GM23338 (cell line): ENCODE data around the gene UCKL1. TPM values are rescaled to one million over a fixed set of nuclear protein-coding genes. Genes with fewer than 3 reads are reported as not detected.

ENCODE experiments used
- ATAC-seq: fragments of 200-7000 bp; cut with Tn5 transposase; 3 replicates; pipeline ENCODE4 v1.9.1; 2020
- DNase-seq: peaks from one replicate; pipeline ENCODE4 v3.0.0-alpha.2; 2015; ENCODE audit warnings: low spot score
- H2AFZ ChIP-seq: fragments of 200-600 bp; sonication (generic); 2 replicates; pipeline ENCODE4 v1.8.0; 2016; ENCODE audit warnings: antibody characterized with exemption, mild to moderate bottlenecking, moderate library complexity
- H3F3A ChIP-seq: fragments of 200-600 bp; sonication (generic); replicated peaks from 2 replicates; pipeline ENCODE4 v1.8.0; 2017; ENCODE audit warnings: antibody characterized with exemption, mixed run types, low read depth
- H3K27ac ChIP-seq: fragments of 200-600 bp; sonication (generic); 2 replicates; pipeline ENCODE4 v1.6.1; 2016; ENCODE audit warnings: low read depth
- H3K27me3 ChIP-seq: fragments of 200-600 bp; sonication (generic); 2 replicates; pipeline ENCODE4 v1.8.0; 2016; ENCODE audit warnings: mild to moderate bottlenecking, mixed run types, moderate library complexity; ENCODE audit not compliant: insufficient read depth
- H3K36me3 ChIP-seq: fragments of 200-600 bp; sonication (generic); 2 replicates; pipeline ENCODE4 v1.8.0; 2016; ENCODE audit warnings: mild to moderate bottlenecking; ENCODE audit not compliant: insufficient read depth
- H3K4me1 ChIP-seq: fragments of 200-600 bp; sonication (generic); 2 replicates; pipeline ENCODE4 v1.8.0; 2016; ENCODE audit warnings: mild to moderate bottlenecking, moderate library complexity; ENCODE audit not compliant: insufficient read depth
- H3K4me2 ChIP-seq: fragments of 200-600 bp; sonication (generic); 2 replicates; pipeline ENCODE4 v1.7.1; 2017; ENCODE audit warnings: mixed run types
- H3K4me3 ChIP-seq: fragments of 200-600 bp; sonication (generic); 2 replicates; pipeline ENCODE4 v1.6.1; 2016; ENCODE audit warnings: mixed run types
- H3K79me2 ChIP-seq: fragments of 200-600 bp; sonication (generic); replicated peaks from 2 replicates; pipeline ENCODE4 v1.8.0; 2017; ENCODE audit warnings: mild to moderate bottlenecking; ENCODE audit not compliant: insufficient read depth
- H3K9me2 ChIP-seq: fragments of 200-600 bp; sonication (generic); 2 replicates; pipeline ENCODE4 v1.8.0; 2017; ENCODE audit not compliant: insufficient read depth
- H4K20me1 ChIP-seq: fragments of 200-600 bp; sonication (generic); replicated peaks from 2 replicates; pipeline ENCODE4 v1.8.0; 2017; ENCODE audit warnings: mild to moderate bottlenecking; ENCODE audit not compliant: insufficient read depth
- H3K27ac Mint-ChIP-seq: 2 replicates; pipeline ENCODE4 v1.8.0; 2020; ENCODE audit warnings: inconsistent platforms, mild to moderate bottlenecking, moderate library complexity, mixed read lengths
- H3K27me3 Mint-ChIP-seq: 3 replicates; pipeline ENCODE4 v1.8.0; 2022; ENCODE audit warnings: low read depth, mild to moderate bottlenecking, moderate library complexity, mixed read lengths, inconsistent platforms; ENCODE audit not compliant: insufficient read depth, poor library complexity
- H3K36me3 Mint-ChIP-seq: 3 replicates; pipeline ENCODE4 v1.8.0; 2021; ENCODE audit warnings: low read depth, mild to moderate bottlenecking, inconsistent platforms, moderate library complexity, mixed read lengths
- H3K4me1 Mint-ChIP-seq: 3 replicates; pipeline ENCODE4 v1.8.0; 2020; ENCODE audit warnings: mild to moderate bottlenecking, inconsistent platforms, mixed read lengths
- H3K4me3 Mint-ChIP-seq: 3 replicates; pipeline ENCODE4 v1.8.0; 2021; ENCODE audit warnings: moderate library complexity, mild to moderate bottlenecking, inconsistent platforms, mixed read lengths
- H3K9me3 Mint-ChIP-seq: 3 replicates; pipeline ENCODE4 v1.8.0; 2020; ENCODE audit warnings: moderate library complexity, mild to moderate bottlenecking, inconsistent platforms, mixed read lengths
- CREB1 ChIP-seq: fragments of 250-450 bp; sonication (Bioruptor Pico); IDR thresholded peaks from 2 replicates; pipeline ENCODE4 v1.5.0; 2020; ENCODE audit warnings: low read depth, mild to moderate bottlenecking, moderate library complexity
- CTCF ChIP-seq, 2 experiments: fragments of 200-600 bp in 1 of 2; sonication (generic) in 1 of 2; conservative IDR thresholded peaks; 2 replicates each; pipeline versions ENCODE4 v1.5.1 to v1.6.1; 2016 to 2017; ENCODE audit warnings: antibody characterized with exemption in 2 of 2, low read depth in 2 of 2, mild to moderate bottlenecking in 2 of 2, moderate library complexity in 1 of 2
- EZH2 ChIP-seq: fragments of 200-600 bp; sonication (generic); IDR thresholded peaks from one replicate; pipeline ENCODE4 v1.8.0; 2017; ENCODE audit warnings: antibody characterized with exemption, mild to moderate bottlenecking, low read depth; ENCODE audit not compliant: unreplicated experiment
- EZH2phosphoT487 ChIP-seq: fragments of 200-600 bp; sonication (generic); IDR thresholded peaks from one replicate; pipeline ENCODE4 v1.8.1; 2018; ENCODE audit warnings: antibody characterized with exemption; ENCODE audit not compliant: unreplicated experiment
- NANOG ChIP-seq: IDR thresholded peaks from 2 replicates; pipeline ENCODE4 v1.6.1; 2016; ENCODE audit warnings: antibody characterized with exemption, borderline replicate concordance
- POLR2AphosphoS5 ChIP-seq: IDR thresholded peaks from 2 replicates; pipeline ENCODE4 v1.6.1; 2016; ENCODE audit warnings: antibody characterized with exemption, low read depth
- REST ChIP-seq: IDR thresholded peaks from one replicate; pipeline ENCODE4 v1.6.1; 2018; ENCODE audit warnings: antibody characterized with exemption; ENCODE audit not compliant: unreplicated experiment
- STAT1 ChIP-seq: IDR thresholded peaks from one replicate; pipeline ENCODE4 v1.6.1; 2016; ENCODE audit warnings: antibody characterized with exemption; ENCODE audit not compliant: unreplicated experiment
- ZNF114 ChIP-seq: fragments of 250-450 bp; sonication (Bioruptor Pico); IDR thresholded peaks from 2 replicates; pipeline ENCODE4 v1.5.0; 2020; ENCODE audit warnings: mild to moderate bottlenecking, moderate library complexity
- ZNF331 ChIP-seq: fragments of 250-450 bp; sonication (Bioruptor Pico); IDR thresholded peaks from 2 replicates; pipeline ENCODE4 v1.5.0; 2020; ENCODE audit warnings: low read depth, mild to moderate bottlenecking, moderate library complexity
- polyA plus RNA-seq: library from polyadenylated mRNA; unstranded; fragments of >200 nt; fragmentation: Nextera tagmentation; extraction: Ambion mirVana; gene quantifications from 2 replicates; pipeline ENCODE4 v1.2.1, GENCODE V29; 2016
- total RNA-seq: library from RNA; depleted of rRNA; stranded (reverse); fragments of >200 nt; shearing (Covaris generic); gene quantifications from 2 replicates; pipeline ENCODE4 v1.2.3, GENCODE V29; 2014

The UCKL1 gene
- total and polyA plus RNA-seq, 2 experiments from 2014 or later: 56.8 to 82.5 TPM

GRCh38 chr20:63973636-63974401, 17.6 kb upstream of the UCKL1 start:
- peak overlapping the region; percentile 63 for H3K4me3 ChIP-seq
- Mint-ChIP-seq H3K27ac (no peak overlapping the region), H3K4me1 (peaks cover 23% of the 10 kb centered on the region), H3K4me3 (peak overlapping the region; percentile 57), H3K27me3 (peaks cover 28% of the 10 kb centered on the region), H3K36me3 (no peaks in the 10 kb centered on the region; the same call in 2 of the 3 replicates), H3K9me3 (no peaks in the 10 kb centered on the region; the same call in 2 of the 3 replicates)
- DNase-seq: peak; percentile 91
- no peaks in the 10 kb centered on the region for H3K9me2 ChIP-seq
- H4K20me1 ChIP-seq: no peaks in the 10 kb centered on the region
- H3K4me2 ChIP-seq: peak overlapping the region; percentile 79
- no peaks in the 10 kb centered on the region for H3K36me3 ChIP-seq
- TF ChIP-seq STAT1 (no peak), CREB1 (CRISPR knock-in tag) (0 out of 2 replicates have a peak, but pooled peaks have one; percentile 48), POLR2AphosphoS5 (0 out of 2 replicates have a peak, but pooled peaks have one; percentile 32), EZH2phosphoT487 (no peak), ZNF331 (CRISPR knock-in tag) (no peak), CTCF (conservative IDR thresholded peaks at IDR 0.05; ENCODE audit: low read depth in 2 of 2) (peak; percentile 96 to 99)
- H3F3A ChIP-seq: peaks cover 19% of the 10 kb centered on the region
- peaks cover 8% of the 10 kb centered on the region; the same call in 1 of the 2 replicates for H3K4me1 ChIP-seq
- peaks cover 13% of the 10 kb centered on the region; the same call in 1 of the 2 replicates for H3K27me3 ChIP-seq
- H2AFZ ChIP-seq: peak overlapping the region; percentile 84; the same call in 1 of the 2 replicates
- ATAC-seq: peak; percentile 78
- H3K79me2 ChIP-seq: peaks cover 2% of the 10 kb centered on the region
- H3K27ac ChIP-seq: no peak overlapping the region

- Histone ChIP-seq H3K27ac (no peak overlapping the region), H3K4me1 (peaks cover 8% of the 10 kb centered on the region), H4K20me1 (no peaks in the 10 kb centered on the region), H3K36me3 (no peaks in the 10 kb centered on the region), H2AFZ (no peak overlapping the region), H3K4me3 (peak overlapping the region; percentile 63; the same call in 1 of the 2 replicates), H3K27me3 (peaks cover 11% of the 10 kb centered on the region; the same call in 1 of the 2 replicates), H3K4me2 (peak overlapping the region; percentile 79), H3K79me2 (peaks cover 9% of the 10 kb centered on the region), H3F3A (peaks cover 14% of the 10 kb centered on the region), H3K9me2 (no peaks in the 10 kb centered on the region)
- DNase-seq (no peak), ATAC-seq (no peak)
- Mint-ChIP-seq H3K4me3 (peak overlapping the region; percentile 57), H3K27ac (no peak overlapping the region), H3K27me3 (peaks cover 29% of the 10 kb centered on the region), H3K36me3 (no peaks in the 10 kb centered on the region; the same call in 2 of the 3 replicates), H3K4me1 (peaks cover 23% of the 10 kb centered on the region), H3K9me3 (no peaks in the 10 kb centered on the region; the same call in 2 of the 3 replicates)
- TF ChIP-seq CREB1 (CRISPR knock-in tag) (no peak), CTCF (conservative IDR thresholded peaks at IDR 0.05; ENCODE audit: low read depth in 2 of 2) (no peak), ZNF114 (no peak), EZH2 (no peak), REST (no peak), NANOG (no peak)
Observed at GRCh38 chr20:63973160-63973479, 16.9 kb upstream of the UCKL1 start.
